RWPE2 (cell line): ENCODE data around the gene MINAR2.

Experiments used
- ATAC-seq: fragments of 200-7000 bp; cut with Tn5 transposase; 3 replicates; pipeline ENCODE4 v1.9.1; 2021; ENCODE audit warnings: low read depth
- DNase-seq: peaks from one replicate; pipeline ENCODE4 v3.0.0-alpha.2; 2020; ENCODE audit warnings: low spot score
- H3K27ac ChIP-seq: fragments of 450-650 bp; 2 replicates; pipeline ENCODE4 v1.5.1; 2017; ENCODE audit warnings: mild to moderate bottlenecking; ENCODE audit not compliant: poor library complexity, severe bottlenecking
- H3K27me3 ChIP-seq: fragments of 250-450 bp; sonication (Bioruptor Pico); 2 replicates; pipeline ENCODE4 v1.5.1; 2021; ENCODE audit warnings: mild to moderate bottlenecking, moderate library complexity; ENCODE audit not compliant: insufficient read depth, poor library complexity, severe bottlenecking
- H3K36me3 ChIP-seq: fragments of 250-450 bp; sonication (Bioruptor Pico); 2 replicates; pipeline ENCODE4 v1.5.1; 2020; ENCODE audit warnings: low read depth, mild to moderate bottlenecking, moderate library complexity
- H3K4me1 ChIP-seq: fragments of 250-450 bp; sonication (Bioruptor Pico); 2 replicates; pipeline ENCODE4 v1.5.1; 2021; ENCODE audit warnings: mild to moderate bottlenecking, moderate library complexity; ENCODE audit not compliant: insufficient read depth, poor library complexity, severe bottlenecking
- H3K4me3 ChIP-seq: fragments of 250-450 bp; sonication (Bioruptor Pico); 2 replicates; pipeline ENCODE4 v1.5.1; 2021; ENCODE audit warnings: mild to moderate bottlenecking, moderate library complexity; ENCODE audit not compliant: severe bottlenecking
- H3K9me3 ChIP-seq: fragments of 250-450 bp; sonication (Bioruptor Pico); 2 replicates; pipeline ENCODE4 v1.5.1; 2021; ENCODE audit warnings: mild to moderate bottlenecking, moderate library complexity; ENCODE audit not compliant: severe bottlenecking
- TF ChIP-seq, protein P1 (sequence below): fragments of 450-650 bp; IDR thresholded peaks from one replicate; pipeline ENCODE4 v1.5.1; 2017; ENCODE audit warnings: mild to moderate bottlenecking, moderate library complexity; ENCODE audit not compliant: poor library complexity, severe bottlenecking

The MINAR2 gene

GRCh38 chr5:129718471-129719090 lies 29.3 kb upstream of the MINAR2 start:
- ATAC-seq, result no peak
- Histone ChIP-seq H3K4me1 (no peaks in the 10 kb centered on the region), H3K36me3 (no peaks in the 10 kb centered on the region), H3K27me3 (no peaks in the 10 kb centered on the region), H3K27ac (no peak overlapping the region), H3K4me3 (no peak overlapping the region), H3K9me3 (no peaks in the 10 kb centered on the region)
- TF ChIP-seq, protein P1, sequence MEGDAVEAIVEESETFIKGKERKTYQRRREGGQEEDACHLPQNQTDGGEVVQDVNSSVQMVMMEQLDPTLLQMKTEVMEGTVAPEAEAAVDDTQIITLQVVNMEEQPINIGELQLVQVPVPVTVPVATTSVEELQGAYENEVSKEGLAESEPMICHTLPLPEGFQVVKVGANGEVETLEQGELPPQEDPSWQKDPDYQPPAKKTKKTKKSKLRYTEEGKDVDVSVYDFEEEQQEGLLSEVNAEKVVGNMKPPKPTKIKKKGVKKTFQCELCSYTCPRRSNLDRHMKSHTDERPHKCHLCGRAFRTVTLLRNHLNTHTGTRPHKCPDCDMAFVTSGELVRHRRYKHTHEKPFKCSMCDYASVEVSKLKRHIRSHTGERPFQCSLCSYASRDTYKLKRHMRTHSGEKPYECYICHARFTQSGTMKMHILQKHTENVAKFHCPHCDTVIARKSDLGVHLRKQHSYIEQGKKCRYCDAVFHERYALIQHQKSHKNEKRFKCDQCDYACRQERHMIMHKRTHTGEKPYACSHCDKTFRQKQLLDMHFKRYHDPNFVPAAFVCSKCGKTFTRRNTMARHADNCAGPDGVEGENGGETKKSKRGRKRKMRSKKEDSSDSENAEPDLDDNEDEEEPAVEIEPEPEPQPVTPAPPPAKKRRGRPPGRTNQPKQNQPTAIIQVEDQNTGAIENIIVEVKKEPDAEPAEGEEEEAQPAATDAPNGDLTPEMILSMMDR, result no peak
- DNase-seq, result no peak

DNA sequence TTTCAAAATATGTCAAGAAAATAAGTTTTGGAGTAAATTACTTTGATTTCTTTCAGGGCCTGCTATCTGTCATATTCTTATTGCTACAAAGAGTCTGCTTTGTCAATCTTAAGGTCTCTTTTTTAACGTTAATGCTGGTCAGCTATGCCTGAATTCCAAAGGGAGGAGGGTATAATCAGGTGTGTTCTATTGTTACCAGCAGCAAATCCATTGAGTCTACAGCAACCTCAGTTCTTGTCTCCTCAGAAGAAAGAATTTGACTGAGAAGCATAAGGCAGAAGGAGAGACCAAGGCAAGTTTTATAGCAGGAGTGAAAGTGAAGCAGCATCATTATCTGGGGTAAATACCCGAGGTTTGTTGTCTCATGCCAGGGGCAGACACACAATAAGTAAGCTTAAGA lies 23.7 kb upstream of the MINAR2 start:
- ATAC-seq (no peak), DNase-seq (no peak)
- Histone ChIP-seq H3K9me3 (no peaks in the 10 kb centered on the region), H3K36me3 (no peaks in the 10 kb centered on the region), H3K27ac (no peak overlapping the region), H3K4me1 (no peaks in the 10 kb centered on the region), H3K27me3 (no peaks in the 10 kb centered on the region), H3K4me3 (no peak overlapping the region)
- TF ChIP-seq, protein P1, result no peak

GRCh38 chr5:129724647-129725046 lies 23.2 kb upstream of the MINAR2 start:
- Histone ChIP-seq H3K4me1 (no peaks in the 10 kb centered on the region), H3K4me3 (no peak overlapping the region), H3K27ac (no peak overlapping the region), H3K9me3 (no peaks in the 10 kb centered on the region), H3K36me3 (no peaks in the 10 kb centered on the region), H3K27me3 (no peaks in the 10 kb centered on the region)
- ATAC-seq (no peak), DNase-seq (no peak)
- TF ChIP-seq, protein P1, result no peak

DNA sequence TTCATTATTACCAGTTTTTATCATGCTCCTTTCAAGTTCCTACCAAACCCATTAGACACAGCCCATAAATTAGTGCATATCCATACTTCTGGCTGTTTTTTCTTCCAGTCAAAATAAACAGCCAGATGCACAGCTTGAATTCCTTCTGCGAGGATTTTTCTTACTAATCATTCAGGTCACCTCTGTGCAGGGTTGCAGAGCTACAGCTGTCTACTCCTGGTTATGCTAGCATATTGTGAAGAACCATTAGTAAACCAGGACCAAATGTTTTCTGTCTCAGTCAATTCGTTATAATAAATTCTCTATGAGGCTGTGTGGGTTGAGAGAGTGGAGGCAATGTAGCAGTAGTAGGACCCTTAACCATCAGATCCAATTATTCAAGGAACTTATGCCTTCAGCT lies 8.1 kb upstream of the MINAR2 start:
- no peaks in the 10 kb centered on the region for H3K36me3 ChIP-seq
- H3K4me3 ChIP-seq, result no peak overlapping the region
- peaks cover 8% of the 10 kb centered on the region for H3K27me3 ChIP-seq
- no peaks in the 10 kb centered on the region for H3K9me3 ChIP-seq
- DNase-seq (no peak), ATAC-seq (no peak)
- H3K27ac ChIP-seq, result no peak overlapping the region
- TF ChIP-seq, protein P1, result no peak
- no peaks in the 10 kb centered on the region for H3K4me1 ChIP-seq

GRCh38 chr5:129743541-129744187 lies 4.2 kb upstream of the MINAR2 start:
- no peaks in the 10 kb centered on the region for H3K9me3 ChIP-seq
- TF ChIP-seq, protein P1, result no peak
- peaks cover 5% of the 10 kb centered on the region for H3K27me3 ChIP-seq
- DNase-seq, result no peak
- no peak for ATAC-seq
- H3K36me3 ChIP-seq, result no peaks in the 10 kb centered on the region
- H3K4me1 ChIP-seq, result no peaks in the 10 kb centered on the region
- no peak overlapping the region for H3K4me3 ChIP-seq
- H3K27ac ChIP-seq, result no peak overlapping the region
